H1 (cell line): ENCODE measurements around the gene NRL. TPM values are rescaled to one million over a fixed set of nuclear protein-coding genes. Genes with fewer than 3 reads are reported as not detected.

ENCODE experiments used
- JUN ChIP-seq: IDR thresholded peaks from 2 replicates; pipeline ENCODE4 v1.6.1; 2011; ENCODE audit warnings: low read depth, mild to moderate bottlenecking, improper control_type of control experiment, low read length
- PHF8 ChIP-seq: fragments of 200-600 bp; sonication (generic); conservative IDR thresholded peaks from 2 replicates; pipeline ENCODE4 v1.7.1; 2012; ENCODE audit warnings: low read depth, mild to moderate bottlenecking, inconsistent platforms, low read length, moderate library complexity
- POLR2AphosphoS5 ChIP-seq: IDR thresholded peaks from 2 replicates; pipeline ENCODE4 v1.6.1; 2011; ENCODE audit warnings: low read depth, low read length
- SIRT6 ChIP-seq: IDR thresholded peaks from one replicate; pipeline ENCODE4 v1.7.1; 2012; ENCODE audit warnings: low read length, inconsistent platforms
- SP1 ChIP-seq: IDR thresholded peaks from 2 replicates; pipeline ENCODE4 v1.6.1; 2011; ENCODE audit warnings: low read depth, low read length
- SUZ12 ChIP-seq: fragments of 200-600 bp; sonication (generic); IDR thresholded peaks from 2 replicates; pipeline ENCODE4 v1.6.1; 2012; ENCODE audit warnings: mild to moderate bottlenecking, inconsistent platforms, low read length, moderate library complexity, mixed read lengths
- TBP ChIP-seq: IDR thresholded peaks from 2 replicates; pipeline ENCODE4 v1.6.1; 2011; ENCODE audit warnings: low read depth, low read length, improper control_type of control experiment
- polyA plus RNA-seq, 7 experiments: library from polyadenylated mRNA; depleted of rRNA in 3 of 7; stranded (reverse) in 5 of 7; unstranded in 2 of 7; fragments of >200 nt in 5 of 7; fragments of 200-250 nt in 2 of 7; gene quantifications; 1 replicate in 5 of 7; 2 replicates in 1 of 7; 4 replicates in 1 of 7; pipeline versions ENCODE4 v1.2.1 to v1.2.3, GENCODE V29; 2011 to 2013; ENCODE audit warnings: missing spikeins in 2 of 7, mixed read lengths in 2 of 7
- total RNA-seq: library from RNA; stranded (reverse); fragmentation: NEBNext Ultra II Directional; extraction: Animal tissue kit (Norgen Biotek cat#: 25700); gene quantifications from 2 replicates; pipeline ENCODE4 v1.2.1, GENCODE V29; 2021
- TF ChIP-seq, protein P1 (sequence below): IDR thresholded peaks from 2 replicates; pipeline ENCODE4 v1.6.1; 2011; ENCODE audit warnings: low read length, improper control_type of control experiment
- TF ChIP-seq, protein P2 (sequence below): fragments of 300-600 bp; sonication (generic); IDR thresholded peaks from 2 replicates; pipeline ENCODE4 v1.7.1; 2012; ENCODE audit warnings: low read length, moderate library complexity, mild to moderate bottlenecking, inconsistent platforms; ENCODE audit not compliant: insufficient replicate concordance

The NRL gene
- total and polyA plus RNA-seq, 2 of the 8 experiments (the other 6 are each of a cell fraction or from before 2014, with no cell fraction given): 1.1 to 2.2 TPM

DNA sequence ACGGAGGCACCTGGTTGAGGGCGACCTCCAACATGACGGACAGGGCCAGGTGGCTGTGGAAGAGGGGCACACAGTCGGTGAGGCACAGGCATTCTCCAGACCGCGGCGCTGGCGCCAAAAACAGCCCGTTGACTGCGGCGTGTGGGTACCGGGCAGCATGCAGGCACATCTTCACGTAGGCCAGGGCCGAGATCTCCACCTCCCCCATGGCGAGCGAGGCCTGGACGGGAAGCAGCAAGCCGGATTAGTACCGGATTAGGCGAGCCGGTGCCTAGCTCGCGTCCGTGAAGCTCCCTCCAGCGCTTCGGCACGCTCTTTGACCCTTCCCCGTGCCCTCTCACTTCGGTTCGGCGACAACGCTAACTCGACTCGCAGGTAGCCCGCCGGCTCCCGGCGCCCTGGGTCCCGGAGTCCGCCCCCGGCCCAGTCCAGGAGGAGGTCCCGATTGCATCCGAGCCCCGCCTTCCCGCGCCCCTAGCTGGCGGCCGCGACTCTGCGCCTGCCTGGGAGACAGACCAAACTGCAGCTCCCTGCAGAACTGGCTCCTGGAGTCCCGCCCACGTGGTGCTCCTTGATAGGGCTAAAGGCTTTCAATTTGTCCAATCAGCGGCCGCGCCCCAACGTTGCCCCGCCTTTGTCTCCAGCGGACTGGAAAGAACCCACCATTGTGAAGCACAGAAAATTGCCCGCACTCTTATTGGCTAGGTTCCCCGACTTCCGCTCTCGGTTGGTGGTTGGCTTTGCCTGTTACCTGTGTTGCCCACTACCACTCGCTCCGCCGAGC is 26.5 kb upstream of the NRL start, which contains the start of gene EMC9 (continued):
- TF ChIP-seq PHF8 (peak; percentile 84), SP1 (peak; percentile 97), JUN (no peak), TBP (peak; percentile 89), SUZ12 (no peak), POLR2AphosphoS5 (peak; percentile 88), SIRT6 (no peak)
- TF ChIP-seq, protein P1, sequence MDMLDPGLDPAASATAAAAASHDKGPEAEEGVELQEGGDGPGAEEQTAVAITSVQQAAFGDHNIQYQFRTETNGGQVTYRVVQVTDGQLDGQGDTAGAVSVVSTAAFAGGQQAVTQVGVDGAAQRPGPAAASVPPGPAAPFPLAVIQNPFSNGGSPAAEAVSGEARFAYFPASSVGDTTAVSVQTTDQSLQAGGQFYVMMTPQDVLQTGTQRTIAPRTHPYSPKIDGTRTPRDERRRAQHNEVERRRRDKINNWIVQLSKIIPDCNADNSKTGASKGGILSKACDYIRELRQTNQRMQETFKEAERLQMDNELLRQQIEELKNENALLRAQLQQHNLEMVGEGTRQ: peak; percentile 76
- TF ChIP-seq, protein P2, sequence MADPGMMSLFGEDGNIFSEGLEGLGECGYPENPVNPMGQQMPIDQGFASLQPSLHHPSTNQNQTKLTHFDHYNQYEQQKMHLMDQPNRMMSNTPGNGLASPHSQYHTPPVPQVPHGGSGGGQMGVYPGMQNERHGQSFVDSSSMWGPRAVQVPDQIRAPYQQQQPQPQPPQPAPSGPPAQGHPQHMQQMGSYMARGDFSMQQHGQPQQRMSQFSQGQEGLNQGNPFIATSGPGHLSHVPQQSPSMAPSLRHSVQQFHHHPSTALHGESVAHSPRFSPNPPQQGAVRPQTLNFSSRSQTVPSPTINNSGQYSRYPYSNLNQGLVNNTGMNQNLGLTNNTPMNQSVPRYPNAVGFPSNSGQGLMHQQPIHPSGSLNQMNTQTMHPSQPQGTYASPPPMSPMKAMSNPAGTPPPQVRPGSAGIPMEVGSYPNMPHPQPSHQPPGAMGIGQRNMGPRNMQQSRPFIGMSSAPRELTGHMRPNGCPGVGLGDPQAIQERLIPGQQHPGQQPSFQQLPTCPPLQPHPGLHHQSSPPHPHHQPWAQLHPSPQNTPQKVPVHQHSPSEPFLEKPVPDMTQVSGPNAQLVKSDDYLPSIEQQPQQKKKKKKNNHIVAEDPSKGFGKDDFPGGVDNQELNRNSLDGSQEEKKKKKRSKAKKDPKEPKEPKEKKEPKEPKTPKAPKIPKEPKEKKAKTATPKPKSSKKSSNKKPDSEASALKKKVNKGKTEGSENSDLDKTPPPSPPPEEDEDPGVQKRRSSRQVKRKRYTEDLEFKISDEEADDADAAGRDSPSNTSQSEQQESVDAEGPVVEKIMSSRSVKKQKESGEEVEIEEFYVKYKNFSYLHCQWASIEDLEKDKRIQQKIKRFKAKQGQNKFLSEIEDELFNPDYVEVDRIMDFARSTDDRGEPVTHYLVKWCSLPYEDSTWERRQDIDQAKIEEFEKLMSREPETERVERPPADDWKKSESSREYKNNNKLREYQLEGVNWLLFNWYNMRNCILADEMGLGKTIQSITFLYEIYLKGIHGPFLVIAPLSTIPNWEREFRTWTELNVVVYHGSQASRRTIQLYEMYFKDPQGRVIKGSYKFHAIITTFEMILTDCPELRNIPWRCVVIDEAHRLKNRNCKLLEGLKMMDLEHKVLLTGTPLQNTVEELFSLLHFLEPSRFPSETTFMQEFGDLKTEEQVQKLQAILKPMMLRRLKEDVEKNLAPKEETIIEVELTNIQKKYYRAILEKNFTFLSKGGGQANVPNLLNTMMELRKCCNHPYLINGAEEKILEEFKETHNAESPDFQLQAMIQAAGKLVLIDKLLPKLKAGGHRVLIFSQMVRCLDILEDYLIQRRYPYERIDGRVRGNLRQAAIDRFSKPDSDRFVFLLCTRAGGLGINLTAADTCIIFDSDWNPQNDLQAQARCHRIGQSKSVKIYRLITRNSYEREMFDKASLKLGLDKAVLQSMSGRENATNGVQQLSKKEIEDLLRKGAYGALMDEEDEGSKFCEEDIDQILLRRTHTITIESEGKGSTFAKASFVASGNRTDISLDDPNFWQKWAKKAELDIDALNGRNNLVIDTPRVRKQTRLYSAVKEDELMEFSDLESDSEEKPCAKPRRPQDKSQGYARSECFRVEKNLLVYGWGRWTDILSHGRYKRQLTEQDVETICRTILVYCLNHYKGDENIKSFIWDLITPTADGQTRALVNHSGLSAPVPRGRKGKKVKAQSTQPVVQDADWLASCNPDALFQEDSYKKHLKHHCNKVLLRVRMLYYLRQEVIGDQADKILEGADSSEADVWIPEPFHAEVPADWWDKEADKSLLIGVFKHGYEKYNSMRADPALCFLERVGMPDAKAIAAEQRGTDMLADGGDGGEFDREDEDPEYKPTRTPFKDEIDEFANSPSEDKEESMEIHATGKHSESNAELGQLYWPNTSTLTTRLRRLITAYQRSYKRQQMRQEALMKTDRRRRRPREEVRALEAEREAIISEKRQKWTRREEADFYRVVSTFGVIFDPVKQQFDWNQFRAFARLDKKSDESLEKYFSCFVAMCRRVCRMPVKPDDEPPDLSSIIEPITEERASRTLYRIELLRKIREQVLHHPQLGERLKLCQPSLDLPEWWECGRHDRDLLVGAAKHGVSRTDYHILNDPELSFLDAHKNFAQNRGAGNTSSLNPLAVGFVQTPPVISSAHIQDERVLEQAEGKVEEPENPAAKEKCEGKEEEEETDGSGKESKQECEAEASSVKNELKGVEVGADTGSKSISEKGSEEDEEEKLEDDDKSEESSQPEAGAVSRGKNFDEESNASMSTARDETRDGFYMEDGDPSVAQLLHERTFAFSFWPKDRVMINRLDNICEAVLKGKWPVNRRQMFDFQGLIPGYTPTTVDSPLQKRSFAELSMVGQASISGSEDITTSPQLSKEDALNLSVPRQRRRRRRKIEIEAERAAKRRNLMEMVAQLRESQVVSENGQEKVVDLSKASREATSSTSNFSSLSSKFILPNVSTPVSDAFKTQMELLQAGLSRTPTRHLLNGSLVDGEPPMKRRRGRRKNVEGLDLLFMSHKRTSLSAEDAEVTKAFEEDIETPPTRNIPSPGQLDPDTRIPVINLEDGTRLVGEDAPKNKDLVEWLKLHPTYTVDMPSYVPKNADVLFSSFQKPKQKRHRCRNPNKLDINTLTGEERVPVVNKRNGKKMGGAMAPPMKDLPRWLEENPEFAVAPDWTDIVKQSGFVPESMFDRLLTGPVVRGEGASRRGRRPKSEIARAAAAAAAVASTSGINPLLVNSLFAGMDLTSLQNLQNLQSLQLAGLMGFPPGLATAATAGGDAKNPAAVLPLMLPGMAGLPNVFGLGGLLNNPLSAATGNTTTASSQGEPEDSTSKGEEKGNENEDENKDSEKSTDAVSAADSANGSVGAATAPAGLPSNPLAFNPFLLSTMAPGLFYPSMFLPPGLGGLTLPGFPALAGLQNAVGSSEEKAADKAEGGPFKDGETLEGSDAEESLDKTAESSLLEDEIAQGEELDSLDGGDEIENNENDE: no peak
